DMS 273 treated with DMSO at 0.1 percent for 48 hours (cell line): ENCODE measurements around the gene RBFOX1.

Experiments
- DNase-seq: peaks from one replicate; lab custom pipeline; 2025; lab: John Stamatoyannopoulos, UW

The RBFOX1 gene

DNA sequence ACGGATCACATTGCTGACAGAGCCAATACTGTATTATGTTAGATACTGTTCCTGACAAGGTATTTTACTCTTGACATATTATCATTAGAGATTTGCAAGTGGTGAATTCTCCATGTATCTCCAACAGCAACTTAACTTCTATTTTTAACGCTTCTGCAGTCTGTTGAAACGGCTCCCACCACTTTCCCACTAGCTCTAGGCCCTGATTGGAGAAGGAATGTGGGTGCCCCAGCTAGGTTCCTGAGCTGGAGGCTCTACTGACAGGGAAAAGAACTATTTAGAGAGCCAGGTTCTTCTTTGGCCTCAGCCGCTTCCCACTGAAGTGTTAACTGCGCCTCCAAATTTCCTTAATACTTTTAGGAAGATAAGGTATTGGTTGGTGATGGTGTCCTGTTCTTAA, 191.8 kb downstream of the RBFOX1 start:
- no peak for DNase-seq

DNA sequence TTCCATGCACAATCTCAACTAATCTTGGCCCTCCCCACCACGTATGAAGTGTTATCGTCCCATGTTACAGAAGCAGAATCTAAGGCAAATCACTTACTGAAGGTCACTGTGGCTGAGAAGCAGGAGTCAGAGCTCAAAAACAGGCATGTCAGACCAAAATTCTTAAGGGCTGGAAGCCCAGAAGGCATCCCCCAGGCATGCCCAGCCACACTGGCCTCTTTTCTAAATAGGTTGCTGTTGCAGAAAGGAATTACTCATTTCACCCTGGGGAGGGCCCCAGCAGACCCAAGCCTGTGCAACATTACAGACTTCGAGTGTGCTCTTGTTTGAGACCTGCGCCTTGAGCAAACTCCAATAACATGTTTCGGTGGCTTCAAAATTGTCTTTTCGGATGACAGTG, 194.1 kb downstream of the RBFOX1 start:
- no peak for DNase-seq

DNA sequence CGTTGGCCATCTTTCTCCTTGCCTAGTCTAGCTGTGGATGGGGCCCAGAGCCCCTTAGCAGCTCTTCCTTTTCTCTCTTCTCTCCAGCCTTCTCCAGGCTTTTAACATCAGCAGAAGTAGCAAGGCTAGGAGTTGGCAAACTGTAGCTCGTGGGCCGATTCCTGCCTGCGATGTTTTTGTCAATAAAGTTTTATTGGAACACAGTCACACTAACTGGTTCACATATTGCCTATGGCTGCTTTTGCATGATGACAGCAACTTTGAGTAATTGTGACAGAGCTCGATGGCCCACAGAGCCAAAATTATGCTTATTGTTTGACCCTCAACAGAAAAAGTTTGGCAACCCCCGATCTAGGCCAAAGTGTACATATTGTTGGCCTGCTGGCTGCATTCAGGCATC, 199.9 kb downstream of the RBFOX1 start:
- DNase-seq, result no peak

DNA sequence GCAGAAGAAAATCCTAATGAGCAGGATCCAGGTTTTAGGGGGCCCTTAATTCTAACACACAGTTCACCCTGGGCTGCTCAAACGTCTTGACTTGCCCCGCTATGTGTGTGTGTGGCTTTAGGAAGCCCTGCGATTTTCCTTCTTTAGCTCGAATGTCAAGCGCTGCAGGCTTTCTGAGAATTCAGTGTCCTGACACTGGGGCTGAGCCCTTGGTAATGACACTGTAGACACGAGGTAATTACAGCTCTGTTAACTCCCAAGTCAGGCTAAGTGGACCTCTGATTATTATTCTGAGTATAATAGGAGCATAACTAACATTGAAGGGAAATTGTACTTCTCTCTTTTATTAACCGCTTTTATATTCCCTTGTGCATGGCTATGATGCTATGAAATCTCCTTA, 202.1 kb downstream of the RBFOX1 start:
- no peak for DNase-seq

DNA sequence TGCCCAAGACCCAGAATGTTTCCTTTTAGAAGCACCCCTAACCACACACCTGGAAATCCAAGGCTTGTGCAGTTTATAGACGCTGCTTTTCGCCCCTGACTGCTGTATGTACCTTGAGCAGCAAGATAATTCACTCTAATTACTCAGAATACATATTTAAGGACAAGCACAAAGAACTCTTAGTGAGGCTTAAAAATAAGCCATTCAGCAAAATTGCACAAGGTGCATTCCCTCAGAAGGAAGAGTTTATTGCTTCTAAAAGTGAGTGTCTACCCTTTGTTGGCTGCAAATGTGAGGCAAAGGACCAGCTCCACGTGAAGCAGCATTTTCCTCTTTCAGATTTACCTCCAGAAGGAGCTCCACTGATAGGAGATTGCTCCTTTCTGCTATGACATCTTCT, 208.4 kb downstream of the RBFOX1 start:
- no peak for DNase-seq

DNA sequence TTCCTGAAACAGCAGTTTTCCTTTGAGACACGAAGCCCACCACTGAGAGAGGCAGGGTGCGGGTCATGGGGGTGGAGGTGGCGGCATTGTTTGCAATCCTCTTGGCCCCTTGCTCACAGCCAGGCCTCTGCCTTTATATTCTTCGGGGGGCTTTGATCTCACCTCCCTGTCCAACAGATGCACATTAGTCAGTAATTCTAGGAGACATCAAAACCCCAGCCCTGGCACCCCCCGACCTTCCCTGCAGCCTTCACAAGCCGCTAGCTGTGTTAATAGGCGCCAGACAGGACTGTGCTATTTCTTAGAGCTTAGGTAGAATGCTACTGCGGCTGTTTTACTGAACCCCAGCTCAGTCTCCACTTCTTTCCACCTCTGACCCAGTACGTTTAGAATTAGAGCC, 212.6 kb downstream of the RBFOX1 start:
- DNase-seq, result no peak

DNA sequence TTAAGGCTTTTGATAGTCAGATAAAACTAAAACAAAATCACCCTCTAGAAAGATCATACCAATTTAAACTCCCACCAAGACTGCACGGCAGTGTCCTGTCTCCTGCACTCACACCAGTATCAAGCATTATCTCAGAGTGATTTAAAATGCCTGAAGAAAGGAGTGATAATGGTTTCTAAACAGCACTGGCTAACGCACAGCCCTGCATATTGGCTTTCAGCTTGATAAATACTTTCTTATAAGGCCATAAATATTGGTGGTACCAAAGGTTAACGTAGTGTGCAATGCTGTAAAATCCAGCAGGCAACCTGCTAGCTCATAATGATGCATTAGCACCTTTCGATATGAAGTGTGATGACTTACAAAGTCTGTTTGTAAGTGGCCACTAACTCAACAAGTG, 214.3 kb downstream of the RBFOX1 start:
- no peak for DNase-seq

DNA sequence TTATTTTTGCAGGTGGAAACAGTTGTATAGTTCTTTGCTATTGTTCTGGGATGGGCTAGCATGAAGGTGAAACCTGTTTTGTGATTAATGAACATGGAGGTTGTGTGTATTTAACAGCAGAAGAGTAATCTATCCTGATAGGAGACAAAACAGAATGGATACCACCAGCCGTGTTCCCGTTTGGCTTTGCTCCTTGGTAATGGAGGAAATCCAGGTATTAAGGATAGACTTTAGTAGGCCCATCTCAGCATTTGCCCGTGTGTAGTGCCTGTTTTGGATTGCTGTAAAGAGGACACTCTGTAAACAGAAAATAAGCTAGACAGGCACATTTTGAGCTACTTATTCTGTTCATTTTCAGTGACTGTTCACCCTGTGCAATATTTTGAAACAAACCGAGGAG, 215.1 kb downstream of the RBFOX1 start:
- DNase-seq, result no peak

DNA sequence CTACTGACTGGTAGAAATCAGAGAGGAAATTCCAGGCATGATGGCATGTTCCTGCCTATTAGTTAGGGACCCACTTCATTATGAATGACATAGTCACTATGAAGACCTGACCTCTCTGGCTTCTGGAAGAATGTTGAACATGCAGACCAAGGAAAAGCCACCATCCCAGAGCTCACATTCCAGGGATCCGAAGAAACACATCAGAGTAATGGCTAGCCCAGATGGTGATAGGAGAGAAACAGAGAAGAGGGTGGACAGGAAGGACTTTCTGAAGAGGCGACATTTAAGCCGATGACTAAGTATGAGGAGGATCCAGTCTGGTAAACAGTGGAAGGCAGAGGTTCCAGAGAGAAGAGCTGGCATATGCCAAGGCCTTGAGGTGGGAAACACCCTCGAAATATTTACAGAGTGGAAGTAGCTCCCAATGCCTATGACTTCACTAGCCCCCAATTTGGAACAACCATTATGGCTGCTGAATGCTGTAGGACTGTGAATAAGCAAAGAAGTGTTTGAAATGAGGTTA, 216.2 kb downstream of the RBFOX1 start:
- no peak for DNase-seq

DNA sequence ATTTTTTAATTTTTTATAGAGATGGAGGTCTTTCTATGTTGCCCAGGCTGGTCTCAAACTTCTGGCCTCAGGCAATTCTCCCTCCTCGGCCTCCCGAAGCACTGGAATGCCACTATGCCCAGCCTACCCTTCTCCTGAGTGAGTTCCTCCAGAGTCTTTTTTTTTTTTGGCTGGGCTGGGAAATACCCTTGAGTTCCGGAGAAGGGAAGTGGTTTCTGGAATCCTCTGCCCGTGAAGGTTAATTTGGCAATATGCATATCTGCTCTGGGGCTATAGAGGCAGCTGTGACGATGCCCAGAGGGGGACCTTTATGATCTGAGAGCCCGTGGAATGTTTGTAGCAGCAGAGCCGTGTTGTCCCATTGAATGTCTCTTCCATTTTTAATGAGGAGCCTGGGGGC, 217.5 kb downstream of the RBFOX1 start:
- no peak for DNase-seq

DNA sequence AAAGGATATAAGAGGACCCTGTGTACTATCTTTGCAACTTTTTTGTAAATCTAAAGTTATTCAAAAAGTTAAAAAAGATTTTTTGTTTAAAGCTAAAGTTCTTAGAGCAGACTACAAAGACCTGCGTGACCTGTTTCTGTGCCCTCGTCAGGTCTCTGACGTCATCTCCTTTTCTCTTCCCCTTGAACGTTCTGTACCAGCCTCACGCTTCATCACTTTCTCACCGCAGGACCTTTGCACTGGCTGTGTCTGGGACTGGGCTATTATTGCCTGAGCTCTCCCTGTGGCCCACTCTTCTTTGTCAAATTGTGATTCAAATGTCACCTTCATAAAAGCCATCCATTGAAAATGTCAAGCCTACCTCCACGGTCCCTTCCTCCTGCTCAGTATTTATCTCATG, 222.8 kb downstream of the RBFOX1 start:
- no peak for DNase-seq

DNA sequence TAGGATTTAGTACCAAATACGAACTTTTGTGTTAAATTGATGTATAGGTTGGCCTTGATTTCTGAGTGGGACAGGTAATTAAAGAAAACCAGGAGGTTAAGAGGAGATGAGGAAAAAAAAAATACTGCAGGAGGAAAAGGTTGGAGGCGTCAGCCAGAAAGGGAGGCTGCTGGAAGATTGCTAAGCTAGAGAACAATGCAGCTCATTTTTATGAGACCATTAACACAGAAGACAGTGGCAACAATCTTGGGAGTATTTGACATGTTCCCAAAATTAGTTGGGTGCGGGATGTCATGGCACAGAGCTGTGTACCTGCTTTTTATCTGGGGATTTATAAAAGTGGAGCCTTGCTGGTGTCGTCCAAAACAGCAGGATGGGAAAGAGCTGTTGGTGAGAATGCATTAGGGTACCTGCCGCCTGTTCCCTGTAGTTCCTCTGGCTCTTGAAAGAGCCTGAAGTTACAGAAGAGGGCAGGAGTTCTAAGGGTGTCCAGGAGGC, 229.3 kb downstream of the RBFOX1 start:
- DNase-seq, result no peak

DNA sequence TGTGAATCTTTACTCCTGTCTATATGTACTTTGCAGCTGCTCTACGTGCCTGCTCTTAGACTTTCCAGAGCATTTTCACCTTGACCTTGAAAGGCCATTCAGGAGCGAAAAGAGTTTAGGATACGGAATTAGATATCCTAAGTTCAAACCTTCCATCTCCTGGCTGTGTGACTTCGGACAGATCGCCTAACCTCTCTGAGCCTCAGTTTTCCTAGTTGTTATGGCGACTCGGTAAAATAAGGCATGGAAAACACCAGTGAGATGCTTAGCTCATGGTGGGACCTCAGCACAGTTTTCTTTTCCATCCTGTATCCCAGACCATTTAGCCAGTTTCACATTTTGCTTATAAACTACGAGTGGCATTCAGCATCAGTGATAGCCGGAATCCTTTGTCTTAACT, 233.7 kb downstream of the RBFOX1 start:
- no peak for DNase-seq

DNA sequence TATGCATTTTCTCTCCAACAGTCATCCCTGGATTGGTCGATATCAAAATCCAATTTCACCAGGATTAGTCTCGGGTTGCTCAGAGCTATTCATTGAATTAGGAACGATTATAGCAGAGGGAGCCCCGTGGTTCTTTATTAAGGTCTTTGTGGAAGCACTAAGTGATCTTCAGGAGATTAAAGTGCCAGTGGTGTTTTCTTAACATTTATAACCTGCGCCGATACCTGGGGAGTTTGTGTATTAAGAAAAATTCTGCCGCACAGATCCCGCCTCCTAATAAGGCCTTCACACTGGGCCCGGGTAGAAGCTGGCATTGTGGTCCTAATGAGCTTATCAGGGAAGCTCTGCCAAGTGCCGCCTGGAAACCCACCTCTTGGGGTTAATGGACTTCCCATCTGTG, 238.7 kb downstream of the RBFOX1 start:
- DNase-seq, result no peak

DNA sequence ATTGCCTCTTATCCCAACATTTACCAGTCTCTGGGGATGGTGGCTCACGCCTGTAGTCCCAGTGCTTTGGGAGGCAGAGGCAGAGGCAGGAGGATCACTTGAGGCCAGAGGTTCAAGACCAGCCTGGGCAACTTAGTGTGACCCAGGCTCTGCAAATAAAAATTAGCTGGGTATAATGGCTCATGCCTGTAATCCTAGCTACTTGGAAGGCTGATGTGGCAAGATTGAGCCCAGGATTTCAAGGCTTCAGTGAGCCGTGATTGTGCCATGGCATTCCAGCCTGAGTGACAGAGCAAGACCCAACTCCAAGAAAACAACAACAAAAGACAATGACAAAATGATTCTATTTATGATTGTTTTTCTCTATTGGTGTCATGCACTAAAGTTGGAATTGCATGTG, 244.9 kb downstream of the RBFOX1 start:
- no peak for DNase-seq

DNA sequence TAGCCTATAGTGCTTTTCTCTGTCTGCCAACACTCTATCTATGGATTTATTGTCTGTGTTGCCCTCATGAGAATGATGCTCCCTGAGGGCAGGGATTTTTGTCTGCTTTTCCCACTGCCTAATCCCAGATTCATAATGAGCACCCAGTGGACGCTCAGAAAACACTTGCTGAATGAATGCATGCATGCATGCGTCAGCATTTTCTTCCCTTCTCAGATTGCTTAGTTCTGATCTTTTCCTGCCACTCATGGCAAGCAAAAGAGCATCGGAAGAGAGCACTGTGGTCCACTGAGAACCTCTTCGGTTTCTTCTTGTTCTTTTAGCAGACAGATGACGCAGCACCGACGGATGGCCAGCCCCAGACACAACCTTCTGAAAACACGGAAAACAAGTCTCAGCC, 246.8 kb downstream of the RBFOX1 start:
- no peak for DNase-seq

DNA sequence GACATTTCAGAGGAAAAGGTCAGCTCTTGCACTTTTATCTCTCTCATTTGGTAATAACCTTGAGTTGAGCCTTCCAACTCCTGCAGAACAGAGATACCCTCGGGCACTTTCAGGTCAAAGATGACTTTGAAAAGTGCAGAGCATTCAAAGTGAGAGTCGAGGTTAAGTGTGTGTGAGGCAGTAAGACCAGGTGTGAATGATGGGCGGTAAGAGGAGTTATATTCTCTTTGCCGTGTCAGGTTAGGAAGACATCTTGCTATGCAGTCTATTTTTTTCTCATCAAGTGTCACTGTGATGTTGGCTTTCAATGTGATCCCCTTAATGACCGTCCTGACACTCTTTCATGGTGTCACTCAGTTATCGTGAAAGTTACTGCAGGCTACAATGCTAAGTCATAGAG, 248.5 kb downstream of the RBFOX1 start:
- DNase-seq, result no peak

DNA sequence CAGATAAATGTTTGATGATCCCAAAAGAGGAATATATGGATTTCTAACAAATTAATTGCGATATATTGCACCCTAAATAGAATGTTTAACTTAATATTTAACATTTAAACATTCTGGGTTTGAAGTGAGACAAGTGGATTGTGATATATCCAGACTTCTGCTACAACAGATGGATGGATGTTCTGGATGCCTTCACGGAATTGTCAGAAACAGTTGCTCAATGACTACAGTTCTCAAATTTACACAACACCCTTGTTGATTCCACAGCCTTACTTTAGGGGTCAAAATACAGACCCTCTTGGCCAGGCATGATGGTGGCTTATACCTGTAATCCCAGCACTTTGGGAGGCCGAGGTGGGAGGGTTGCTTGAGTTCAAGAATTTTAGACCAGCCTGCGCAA, 250.8 kb downstream of the RBFOX1 start:
- DNase-seq, result no peak

DNA sequence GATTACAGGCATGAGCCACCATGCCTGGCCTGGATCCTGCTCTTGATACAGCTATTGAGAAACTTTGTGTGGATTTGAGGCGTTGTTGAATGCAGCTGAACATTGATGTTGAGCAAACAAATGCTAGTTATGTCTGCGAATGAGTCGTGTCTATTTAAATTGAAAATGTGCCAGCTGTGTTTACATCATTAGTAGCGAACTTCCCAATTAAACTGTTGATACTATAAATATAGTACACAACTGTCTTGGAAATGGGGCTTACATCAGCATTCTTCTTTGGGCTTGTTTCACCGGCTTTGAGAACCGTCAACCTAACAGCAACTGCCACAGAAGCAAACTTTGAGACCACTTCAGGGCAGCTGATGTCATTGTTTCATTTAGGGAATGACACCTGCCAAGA, 251.9 kb downstream of the RBFOX1 start:
- DNase-seq, result no peak

DNA sequence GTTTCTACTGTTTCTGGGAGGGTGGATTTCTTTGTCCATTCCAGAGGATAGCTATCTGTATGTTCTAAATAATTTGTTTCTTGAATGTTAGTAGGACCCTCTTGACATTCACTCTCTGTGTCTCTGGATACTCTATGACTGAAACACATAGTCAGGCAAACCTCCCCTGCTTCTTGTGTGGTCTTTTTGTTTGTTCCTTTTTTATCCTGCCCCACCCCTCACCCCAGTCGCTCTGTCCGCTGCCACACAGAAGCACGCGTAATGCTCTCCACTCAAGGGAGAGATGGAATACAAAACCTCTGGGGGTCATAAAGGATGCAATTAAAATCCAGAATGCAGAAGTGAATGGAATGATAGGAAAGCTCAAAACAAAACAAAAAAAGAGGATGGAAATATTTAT, 253.1 kb downstream of the RBFOX1 start:
- no peak for DNase-seq

DNA sequence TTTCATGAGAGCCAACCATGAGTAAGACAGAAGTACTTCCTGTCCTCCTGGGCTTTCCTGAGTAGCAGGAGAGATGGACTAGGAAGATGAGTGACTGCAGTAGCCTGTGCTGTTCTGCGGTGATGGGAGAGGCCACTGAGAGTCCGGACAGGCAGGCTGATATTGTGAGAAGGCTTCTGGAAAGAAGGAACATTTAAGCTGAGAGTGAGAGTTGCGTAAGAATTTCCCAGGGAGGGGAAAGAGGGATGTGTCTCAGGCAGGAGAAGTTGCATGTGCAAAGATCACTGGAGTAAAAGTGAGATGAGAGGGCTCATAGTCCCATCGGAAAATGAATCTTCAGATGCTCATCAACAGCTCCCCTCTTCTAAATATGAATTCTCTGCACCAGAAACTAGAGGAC, 258.3 kb downstream of the RBFOX1 start:
- DNase-seq, result no peak

DNA sequence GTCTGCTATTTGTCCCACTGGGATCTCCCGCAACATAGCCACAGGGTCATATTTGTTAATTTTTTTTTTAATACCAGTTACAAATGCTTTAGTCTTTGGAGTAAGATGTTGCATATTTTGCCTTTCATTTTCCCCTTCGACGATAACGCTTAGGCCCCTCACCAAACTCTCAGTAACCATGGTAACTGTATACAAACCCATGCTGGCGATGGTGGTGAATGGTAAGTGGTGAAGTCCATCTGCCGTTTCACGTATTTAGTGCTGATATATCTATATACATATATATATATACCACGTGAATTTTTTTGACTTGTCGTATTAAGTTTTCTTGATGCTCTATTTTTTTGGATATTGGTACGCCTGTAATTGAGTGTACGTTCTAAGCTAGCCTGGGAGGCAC, 263.7 kb downstream of the RBFOX1 start:
- DNase-seq, result no peak

DNA sequence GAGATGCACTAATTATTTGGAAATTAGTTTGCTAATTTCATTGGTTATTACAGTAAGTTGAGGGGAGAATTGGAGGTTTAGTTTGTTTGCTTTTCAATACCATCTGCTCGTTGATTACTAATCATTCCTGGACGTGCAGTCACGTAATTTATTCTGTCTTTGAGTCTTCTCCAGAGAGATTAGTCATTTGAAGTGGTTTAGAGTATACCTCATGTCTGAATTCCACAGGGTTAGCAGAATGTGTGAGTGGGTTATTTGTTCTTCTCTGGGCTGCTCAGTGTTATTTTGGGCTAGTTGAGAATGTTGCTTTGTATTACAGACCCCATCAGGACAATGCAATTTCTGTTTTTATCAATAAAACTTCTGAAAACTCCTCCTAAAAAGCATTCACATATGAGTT, 265.0 kb downstream of the RBFOX1 start:
- no peak for DNase-seq

DNA sequence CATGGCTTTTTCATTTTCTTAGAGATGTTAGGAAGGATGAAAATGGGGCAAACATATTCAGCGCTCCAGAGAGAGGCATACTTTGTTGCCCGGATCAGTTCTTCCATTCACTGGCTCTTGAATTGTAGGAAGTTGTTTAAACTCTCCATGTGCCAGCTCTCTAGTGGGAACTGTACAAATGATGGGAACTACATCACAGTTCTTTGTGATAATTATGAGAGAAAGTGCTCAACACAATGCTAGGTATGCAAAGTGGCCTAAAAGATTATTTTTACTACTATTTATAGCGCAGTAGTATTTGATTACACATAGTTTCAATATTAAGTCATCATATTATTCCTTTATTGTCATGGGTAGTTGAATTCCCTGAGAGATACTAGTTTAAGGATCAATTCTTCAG, 268.5 kb downstream of the RBFOX1 start:
- DNase-seq, result no peak
